NOMO-1 (cell line): ENCODE results near the gene ZDHHC8.

Source experiments
- DNase-seq, 2 experiments: peaks; one replicate each; lab custom pipeline; 2025; ENCODE audit not compliant: unreplicated experiment in 2 of 2; lab: John Stamatoyannopoulos, UW

ZDHHC8 gene

GRCh38 chr22:20131597-20131858 lies at the start of gene ZDHHC8:
Gene ZDHHC8, plus strand, starts transcription at chr22:20131804. Its CDS starts 144 bp downstream, at chr22:20131948.
- DNase-seq, result peak in 1 of 2 experiments; percentile 34

GRCh38 chr22:20083157-20083890 lies 48.3 kb upstream of the ZDHHC8 start:
- DNase-seq, result no peak

- no peak for DNase-seq
Observed at GRCh38 chr22:20083891-20084546, 47.6 kb upstream of the ZDHHC8 start.

GRCh38 chr22:20084547-20085413 lies 46.8 kb upstream of the ZDHHC8 start:
- no peak for DNase-seq

DNA sequence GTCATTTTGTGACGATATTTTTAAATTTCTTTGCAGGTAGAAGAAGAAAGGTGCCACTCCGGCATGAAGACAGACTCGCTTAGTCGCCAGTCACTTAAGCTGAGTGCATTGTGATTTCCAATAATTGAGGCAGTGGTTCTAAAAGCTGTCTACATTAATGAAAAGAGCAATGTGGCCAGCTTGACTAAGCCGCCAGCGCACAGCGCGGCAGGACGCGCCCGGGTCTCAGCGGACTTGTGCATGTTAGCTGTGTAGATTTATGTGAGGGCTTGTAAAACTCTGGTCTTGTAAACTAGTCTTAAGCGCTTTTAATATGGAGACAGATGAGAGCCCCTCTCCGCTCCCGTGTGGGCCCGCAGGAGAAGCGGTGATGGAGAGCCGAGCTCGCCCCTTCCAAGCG lies 46.0 kb upstream of the ZDHHC8 start:
- no peak for DNase-seq

GRCh38 chr22:20086101-20086599 lies 45.5 kb upstream of the ZDHHC8 start:
- no peak for DNase-seq

DNA sequence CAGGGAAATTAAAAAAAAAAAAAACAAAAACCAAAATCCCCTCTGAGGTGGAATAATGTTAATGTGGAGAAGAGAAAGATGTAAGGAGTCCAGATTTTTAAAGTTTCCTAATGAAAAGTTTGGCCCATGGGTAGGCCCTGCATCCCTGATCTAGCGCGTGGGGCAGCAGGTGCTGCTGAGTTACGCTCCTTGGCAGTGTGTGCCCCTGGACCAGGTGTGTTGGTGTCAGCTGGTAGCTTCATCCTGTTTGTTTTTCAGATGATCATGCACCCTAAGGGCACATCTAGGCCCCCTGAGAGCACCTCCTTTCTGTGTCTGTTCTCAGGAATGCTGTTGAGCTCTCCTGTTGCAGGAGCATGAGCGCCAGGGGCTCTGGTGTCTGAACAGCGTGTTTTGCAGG lies 44.8 kb upstream of the ZDHHC8 start:
- DNase-seq, result no peak

GRCh38 chr22:20087319-20088262 lies 44.0 kb upstream of the ZDHHC8 start:
- no peak for DNase-seq

DNA sequence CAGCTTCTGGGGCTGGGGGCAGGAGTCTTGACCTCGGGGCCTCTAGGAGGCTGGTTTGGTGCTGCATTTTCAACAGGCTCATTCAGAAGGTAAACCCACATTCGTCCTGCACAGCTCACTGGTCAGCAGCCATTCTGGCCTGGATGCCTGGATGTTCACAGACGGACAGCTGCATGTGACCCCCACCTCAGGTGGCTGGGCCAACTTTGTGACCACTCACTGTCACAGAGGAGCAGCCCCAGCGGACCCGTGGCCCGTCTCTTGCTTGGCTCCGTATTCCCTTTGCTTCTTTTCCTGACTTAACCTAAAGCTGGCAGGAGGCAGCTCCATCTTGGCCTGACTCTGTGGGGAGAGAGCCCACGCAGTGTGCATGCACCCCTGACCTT lies 43.3 kb upstream of the ZDHHC8 start:
- no peak for DNase-seq

DNA sequence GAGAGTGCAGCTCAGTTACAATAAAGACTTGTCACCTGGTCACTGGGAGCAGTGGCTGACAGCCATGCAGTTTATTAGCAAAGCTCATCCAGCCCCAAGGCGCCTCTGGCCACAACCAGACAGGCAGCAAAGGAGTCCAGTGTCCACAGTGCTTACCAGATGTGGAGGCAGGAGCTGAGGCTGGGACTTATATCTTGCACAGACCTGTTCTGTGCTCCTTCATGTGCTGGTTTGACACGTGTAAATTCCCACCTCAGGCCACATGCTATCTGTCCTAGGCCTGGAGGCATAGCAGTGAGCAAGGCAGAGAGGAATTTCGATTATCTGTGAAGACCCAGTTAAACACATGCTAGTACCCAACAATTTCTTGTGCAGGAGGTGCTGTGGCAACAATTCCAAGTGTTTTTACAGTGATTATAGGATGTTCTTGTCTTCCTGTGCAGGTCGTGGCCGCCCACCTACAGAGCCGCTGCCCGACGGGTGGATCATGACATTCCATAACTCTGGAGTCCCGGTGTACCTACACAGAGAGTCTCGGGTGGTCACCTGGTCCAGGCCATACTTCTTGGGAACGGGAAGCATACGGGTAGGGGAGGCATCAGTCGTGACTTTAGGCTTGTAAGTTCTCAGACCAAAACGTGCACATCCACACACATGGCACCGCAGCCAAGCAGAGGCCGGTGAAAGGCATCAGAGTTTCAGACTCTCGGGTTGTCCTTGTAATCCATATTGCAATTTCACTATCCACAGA lies 42.2 kb upstream of the ZDHHC8 start:
- no peak for DNase-seq

- no peak for DNase-seq
Observed at GRCh38 chr22:20089977-20090729, 41.5 kb upstream of the ZDHHC8 start.

GRCh38 chr22:20090730-20091240 lies 40.8 kb upstream of the ZDHHC8 start:
- DNase-seq, result no peak

DNA sequence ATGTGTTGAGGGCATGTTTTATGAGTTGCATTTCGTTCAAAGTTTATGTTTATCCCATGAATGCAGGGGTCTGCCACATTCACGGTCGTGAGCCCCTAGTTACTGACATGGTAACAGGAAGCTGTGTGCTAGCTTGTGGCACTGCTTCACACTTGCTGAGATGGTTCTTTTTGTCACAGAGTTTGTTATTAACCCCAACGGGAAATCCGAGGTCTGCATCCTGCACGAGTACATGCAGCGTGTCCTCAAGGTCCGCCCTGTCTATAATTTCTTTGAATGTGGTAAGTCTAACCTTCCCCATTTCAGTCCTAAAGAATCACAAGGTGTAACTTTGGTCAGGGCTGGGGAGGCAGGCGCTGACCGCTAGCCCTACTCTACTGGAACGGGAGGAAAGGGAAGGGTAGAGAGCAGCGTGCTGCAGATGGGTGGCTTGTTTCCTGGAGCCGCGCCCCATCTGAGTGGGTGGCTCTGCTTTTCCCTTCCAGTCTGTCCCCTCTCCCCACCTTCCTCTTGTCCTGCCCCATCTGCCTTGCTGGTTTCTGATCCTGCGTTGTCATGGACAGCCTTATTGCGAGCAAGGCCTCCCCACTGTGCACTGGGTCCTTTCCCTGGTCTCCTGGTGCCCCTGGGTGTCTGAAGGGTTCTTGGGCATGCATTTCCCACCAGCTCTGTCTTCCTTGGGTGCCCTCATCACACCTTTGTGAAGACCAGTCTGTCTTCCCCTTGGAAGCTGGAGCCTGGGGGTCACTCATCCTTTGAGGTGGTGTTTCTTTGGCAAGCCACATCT lies 39.7 kb upstream of the ZDHHC8 start:
- DNase-seq, result no peak

GRCh38 chr22:20092477-20092854 lies 39.1 kb upstream of the ZDHHC8 start:
- DNase-seq, result no peak

- DNase-seq, result no peak
Observed at GRCh38 chr22:20093418-20094196, 38.0 kb upstream of the ZDHHC8 start.

GRCh38 chr22:20094197-20094807 lies 37.3 kb upstream of the ZDHHC8 start:
- no peak for DNase-seq

GRCh38 chr22:20095521-20095920 lies 36.1 kb upstream of the ZDHHC8 start:
- DNase-seq, result no peak
